Stimulated activated CD8-positive, alpha-beta memory T cell treated with anti-CD3 and anti-CD28 coated beads, Interleukin-4, amount 100 ng/mL, for 1 hour (primary cell): ENCODE data around the gene GOLGA8J.
"Not testable (repeated sequence)": the region's sequence is repeated elsewhere in the genome, so short reads cannot be mapped to it uniquely, and the experiment has no call there.

Experiments used
- DNase-seq, 2 donors: peaks; one replicate each; pipeline ENCODE4 v3.0.0-alpha.2; 2020; ENCODE audit warnings: low read depth in 2 of 2, low spot score in 1 of 2

Gene GOLGA8J, protein sequence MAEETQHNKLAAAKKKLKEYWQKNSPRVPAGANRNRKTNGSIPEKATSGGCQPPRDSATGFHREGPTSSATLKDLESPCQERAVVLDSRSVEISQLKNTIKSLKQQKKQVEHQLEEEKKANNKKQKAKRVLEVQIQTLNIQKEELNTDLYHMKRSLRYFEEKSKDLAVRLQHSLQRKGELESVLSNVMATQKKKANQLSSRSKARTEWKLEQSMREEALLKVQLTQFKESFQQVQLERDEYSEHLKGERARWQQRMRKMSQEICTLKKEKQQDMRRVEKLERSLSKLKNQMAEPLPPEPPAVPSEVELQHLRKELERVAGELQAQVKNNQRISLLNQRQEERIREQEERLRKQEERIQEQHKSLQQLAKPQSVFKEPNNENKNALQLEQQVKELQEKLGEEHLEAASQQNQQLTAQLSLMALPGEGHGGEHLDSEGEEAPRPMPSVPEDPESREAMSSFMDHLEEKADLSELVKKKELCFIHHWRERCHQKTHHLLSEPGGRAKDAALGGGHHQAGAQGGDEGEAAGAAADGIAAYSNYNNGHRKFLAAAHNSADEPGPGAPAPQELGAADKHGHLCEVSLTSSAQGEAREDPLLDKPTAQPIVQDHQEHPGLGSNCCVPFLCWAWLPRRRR

DNA sequence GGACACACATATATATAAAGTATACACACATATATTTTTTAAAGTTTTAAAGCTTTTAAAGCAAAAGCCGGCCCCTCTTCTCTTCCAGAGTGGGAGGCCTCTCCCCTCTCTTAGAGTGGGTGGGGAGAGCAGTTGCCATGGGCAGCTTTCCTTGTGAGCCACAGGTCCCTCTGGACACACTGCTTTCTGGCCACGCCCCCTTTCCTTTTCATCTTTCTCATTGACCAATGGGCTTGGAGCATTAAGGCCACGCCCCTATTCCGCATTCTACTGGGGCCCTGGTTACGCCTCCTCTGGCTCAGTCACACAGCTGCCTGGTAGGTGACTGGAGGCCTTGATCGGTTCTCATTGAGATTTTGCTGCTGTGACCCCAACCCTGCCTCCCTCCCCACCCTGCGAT, at the start of gene GOLGA8J:
Gene GOLGA8J, plus strand, starts transcription at position 301 of the 400 bp plus-strand sequence. Its CDS starts 98 bp downstream, at position 399.
- DNase-seq = not testable (repeated sequence)

DNA sequence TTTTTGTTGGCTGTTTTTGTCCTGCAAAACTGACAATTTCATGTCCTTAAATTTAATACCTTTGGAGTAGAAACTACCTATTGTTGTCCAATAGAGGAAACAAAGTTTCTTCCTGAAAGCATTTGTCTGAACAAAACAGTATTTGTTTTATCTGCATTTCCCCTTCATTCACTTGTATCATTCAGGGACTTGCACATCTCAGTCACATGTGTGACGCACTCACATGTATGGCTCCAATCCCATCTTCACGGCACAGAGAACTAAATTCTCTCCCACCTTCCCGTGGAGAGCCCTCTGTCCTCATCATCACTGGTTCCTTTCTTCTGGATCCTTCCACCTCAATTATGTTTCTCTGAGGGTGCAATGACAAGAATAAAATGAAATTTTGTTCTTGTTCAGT, 49.5 kb upstream of the GOLGA8J start:
- no peak for DNase-seq

DNA sequence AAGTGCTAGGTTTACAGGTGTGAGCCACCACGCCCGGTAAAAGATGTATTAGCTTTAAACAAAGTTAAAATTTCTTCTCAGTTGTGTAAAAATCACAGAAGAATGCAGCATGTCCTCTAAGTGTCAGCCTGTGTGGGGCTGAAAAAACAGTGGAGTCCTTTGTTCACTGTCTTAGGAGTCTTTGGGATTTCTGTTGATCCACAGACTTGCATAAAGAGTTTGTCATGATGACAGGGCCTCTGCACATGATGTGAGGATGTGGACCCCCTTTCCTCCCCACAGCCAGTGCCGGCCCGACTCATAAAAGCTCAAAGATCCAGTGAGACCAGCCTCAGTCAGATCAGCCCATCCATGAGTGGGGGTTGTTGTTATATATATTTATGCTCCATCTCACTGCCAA, 49.0 kb upstream of the GOLGA8J start:
- DNase-seq = no peak

DNA sequence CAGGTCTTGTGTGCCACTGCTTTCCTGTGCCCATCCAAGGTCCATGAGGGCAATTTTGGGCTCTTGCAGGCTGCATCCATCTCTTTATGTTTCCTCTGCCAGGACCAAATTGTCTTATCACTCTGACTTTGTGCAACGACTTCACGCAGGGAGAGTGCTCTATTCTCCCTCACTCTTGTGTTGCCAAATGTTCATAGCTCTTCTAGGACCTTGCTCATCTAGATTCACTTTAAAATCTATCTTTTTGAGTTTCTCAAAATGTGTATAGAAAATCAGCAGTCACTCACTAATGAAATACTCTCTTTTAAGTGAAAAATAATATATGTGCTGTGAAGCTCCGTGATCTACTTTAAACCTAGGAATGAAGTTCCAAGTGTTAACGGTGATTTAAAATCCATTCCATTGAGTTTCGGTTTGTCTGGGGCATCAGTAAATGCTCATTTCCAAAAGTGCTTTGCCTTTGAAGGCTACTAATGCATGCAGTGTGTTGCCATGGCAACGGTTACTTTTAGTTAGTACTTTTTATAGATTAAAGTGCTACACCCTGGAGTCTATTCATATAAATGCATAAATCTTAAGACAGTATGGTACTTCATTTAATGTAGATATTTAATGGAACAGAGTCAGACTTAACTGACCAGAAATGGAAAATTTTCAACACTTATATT, 46.6 kb upstream of the GOLGA8J start:
- no peak for DNase-seq

DNA sequence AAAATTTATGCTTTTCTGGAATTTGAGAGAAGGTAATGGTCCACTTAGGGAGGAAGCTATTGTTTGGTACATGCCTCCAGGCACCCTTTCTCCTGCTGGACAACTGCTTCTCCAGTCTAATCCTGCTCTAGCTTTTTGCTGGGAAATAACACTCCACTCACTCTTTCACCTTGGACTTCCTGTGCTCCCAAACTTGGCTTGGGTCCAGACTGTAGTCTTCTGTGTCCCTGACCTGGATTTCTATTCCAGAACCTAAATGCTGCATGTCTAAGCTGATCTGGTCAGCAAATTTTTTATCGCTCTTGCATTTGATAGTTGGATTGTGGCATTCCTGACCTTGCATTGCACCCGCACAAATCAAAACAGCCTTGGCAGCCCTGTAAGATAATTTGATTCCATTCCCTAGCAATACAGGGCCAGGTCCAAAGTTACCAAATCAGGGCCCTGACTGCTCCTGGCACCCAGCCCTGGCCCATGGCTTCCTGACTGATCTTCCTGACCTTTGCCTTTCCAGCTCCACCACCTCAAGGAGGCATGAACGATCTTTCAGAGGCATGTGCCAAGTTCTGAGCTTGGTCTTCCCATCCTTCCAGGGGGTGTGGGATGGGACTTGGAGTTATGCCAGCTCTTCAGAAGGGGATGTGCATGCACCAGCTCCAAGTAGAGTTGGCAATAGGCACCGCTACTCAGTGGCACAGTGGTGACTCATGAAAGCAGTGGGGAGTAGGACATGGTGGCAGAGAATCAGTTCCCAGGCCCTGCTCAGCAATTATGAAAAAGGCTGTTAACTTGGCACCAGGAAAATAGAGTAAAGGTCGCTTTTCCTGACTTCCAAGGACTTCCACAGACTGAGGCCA, 43.9 kb upstream of the GOLGA8J start:
- no peak for DNase-seq

DNA sequence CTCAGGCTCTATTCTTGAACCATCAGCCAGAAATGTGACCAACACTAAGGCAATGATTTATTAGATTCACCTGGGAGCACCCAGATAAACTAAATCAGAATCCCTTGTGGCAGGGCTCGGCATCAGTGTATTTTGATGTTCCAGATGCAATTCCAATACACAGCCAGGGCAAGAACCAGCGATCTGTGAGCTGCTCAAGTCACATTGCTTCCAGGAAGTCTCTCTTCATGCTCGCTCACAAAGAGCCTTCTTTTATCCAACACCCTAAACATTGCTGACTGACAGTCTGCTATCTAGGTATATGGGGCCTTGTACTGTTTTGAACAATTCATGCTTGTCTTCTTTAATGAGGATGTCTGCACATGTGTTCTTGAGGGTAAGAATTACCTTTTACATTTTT, 40.9 kb upstream of the GOLGA8J start:
- DNase-seq = no peak

DNA sequence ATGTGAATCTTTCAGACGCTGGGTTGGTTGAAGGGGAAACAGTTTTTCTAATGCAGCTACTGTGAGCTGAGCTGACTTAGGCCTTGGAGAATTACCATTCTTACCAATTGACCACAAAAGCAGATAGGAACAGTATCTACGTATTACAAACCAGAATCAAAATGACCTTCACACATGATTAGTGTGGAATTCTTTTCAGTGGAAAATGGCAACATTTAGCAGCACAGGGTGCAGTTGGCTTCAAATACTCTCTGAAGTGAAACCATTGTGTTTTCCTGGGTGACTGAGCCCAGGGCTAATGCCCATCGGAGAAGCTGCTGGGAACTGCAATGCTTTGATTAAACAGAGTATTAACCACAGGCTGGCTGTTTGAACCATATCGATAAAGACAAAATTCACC, 40.2 kb upstream of the GOLGA8J start:
- DNase-seq = no peak

DNA sequence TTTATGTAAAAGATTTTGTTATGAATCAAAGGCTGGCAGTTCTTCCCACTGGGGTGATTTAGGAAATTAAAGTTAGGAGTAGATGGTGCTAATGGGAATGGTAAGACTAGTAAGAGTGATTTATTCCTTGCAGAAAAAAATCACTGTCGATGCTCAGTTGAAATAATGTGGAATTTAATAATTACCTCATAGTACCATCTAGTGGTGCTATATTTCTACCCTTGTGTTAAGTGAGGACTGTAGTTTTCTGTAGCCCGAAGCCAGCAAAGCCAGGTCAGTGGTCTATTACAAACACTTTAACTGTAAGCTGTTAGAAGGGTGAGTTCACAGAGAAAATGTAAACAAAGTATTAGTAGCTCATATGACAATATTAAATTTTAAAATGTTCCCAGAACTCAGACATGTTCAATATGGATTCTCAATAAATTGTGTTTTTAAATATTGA, 39.5 kb upstream of the GOLGA8J start:
- DNase-seq = no peak

DNA sequence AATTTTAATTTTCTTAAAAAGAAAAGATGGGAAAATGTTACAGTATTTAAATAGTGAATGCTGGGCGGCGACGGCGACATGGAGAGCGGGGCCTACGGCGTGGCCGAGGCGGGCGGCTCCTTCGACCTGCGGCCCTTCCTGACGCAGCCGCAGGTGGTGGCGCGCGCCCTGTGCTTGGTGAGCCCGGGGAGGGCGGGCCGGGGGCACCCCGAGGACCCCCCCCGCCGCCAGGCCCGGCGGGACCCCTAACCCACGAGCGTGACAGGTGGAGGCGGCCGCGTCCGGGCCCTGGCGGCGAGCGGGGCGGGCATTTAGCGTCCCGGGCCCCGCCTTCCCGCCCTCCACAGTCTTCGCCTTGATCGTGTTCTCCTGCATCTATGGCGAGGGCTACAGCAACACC, 38.4 kb upstream of the GOLGA8J start:
- DNase-seq = no peak

DNA sequence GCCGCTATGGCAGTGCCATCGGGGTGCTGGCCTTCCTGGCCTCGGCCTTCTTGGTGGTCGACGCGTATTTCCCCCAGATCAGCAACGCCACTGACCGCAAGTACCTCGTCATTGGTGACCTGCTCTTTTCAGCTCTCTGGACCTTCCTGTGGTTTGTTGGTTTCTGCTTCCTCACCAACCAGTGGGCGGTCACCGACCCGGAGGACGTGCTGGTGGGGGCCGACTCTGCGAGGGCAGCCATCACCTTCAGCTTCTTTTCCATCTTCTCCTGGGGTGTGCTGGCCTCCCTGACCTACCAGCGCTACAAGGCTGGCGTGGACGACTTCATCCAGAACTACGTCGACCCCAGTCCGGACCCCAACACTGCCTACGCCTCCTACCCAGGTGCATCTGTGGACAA, 37.9 kb upstream of the GOLGA8J start:
- DNase-seq = not testable (repeated sequence)

DNA sequence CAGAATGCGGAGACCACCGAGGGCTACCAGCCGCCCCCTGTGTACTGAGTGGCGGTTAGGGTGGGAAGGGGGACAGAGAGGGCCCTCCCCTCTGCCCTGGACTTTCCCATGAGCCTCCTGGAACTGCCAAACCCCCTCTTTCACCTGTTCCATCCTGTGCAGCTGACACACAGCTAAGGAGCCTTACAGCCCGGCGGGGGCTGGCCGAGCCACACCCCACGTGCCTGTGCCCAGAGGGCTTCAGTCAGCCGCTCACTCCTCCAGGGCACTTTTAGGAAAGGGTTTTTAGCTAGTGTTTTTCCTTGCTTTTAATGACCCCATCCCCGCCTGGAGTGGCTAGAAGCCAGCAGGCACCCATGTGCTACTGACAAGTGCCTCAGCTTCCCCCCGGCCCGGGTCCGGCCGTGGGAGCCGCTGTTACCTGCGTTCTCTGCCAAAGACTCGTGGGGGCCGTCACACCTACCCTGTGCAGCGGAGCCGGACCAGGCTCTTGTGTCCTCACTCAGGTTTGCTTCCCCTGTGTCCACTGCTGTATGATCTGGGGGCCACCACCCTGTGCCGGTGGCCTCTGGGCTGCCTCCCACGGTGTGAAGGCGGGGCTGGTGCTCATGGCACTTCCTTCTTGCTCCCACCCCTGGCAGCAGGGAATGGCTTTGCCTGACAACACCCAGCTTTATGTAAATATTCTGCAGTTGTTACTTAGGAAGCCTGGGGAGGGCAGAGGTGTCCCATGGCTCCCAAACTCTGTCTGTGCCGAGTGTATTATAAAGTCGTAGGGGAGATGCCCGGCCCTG, 37.3 kb upstream of the GOLGA8J start:
- DNase-seq = not testable (repeated sequence)

DNA sequence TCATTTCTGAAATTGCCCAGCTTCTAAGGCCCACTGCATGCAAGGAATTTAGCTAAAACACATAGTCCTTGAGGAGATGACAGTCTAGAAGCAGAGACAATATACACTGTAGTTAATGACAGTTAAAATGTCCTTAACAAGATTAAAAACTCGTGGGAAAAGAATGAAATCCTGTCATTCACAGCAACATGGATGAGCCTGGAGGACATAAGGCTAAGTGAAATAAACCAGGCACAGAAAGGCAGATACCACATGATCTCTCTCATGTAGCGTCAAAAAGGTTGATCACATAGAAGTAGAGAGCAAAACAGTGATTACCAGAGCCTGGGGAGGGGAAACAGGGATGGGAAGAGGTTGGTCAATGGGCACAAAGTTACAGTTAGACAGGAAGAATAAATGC, 36.3 kb upstream of the GOLGA8J start:
- no peak for DNase-seq

DNA sequence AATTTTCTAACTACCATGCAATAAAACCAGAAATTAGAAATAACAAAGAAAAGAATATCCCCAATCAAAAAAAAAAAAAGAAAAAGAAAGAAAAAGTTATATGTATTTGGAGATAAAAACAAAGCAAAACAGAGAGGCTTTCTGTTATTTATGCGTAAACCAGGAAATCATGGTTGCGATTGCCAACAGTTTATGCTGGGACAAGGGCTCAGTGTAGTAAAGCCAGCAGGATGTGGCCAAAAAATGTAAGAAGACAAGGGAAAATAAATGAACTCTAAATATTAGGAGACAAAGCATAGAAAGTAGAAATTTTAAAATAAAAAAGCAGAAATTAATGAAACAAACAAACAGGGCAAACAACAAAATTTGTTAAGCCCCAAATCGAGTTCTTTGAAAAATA, 27.2 kb upstream of the GOLGA8J start:
- no peak for DNase-seq

DNA sequence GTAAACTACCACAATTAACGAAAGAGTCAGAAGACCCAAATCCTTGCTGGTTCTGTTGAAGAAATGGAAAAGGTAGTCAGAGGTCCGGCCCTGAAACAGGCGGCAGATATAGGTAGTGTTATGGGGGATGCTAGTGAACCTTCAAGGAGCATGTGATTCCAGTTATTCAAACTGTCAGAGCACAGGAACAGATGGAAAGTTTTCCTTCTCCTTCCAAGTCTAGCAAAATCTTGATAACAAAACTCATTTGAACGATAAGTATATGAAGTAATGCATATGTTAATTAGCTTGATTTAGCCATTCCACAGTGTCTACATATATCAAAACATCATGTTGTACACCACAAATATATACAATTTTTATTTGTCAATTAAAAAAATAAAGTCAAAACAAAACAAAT, 26.6 kb upstream of the GOLGA8J start:
- no peak for DNase-seq

DNA sequence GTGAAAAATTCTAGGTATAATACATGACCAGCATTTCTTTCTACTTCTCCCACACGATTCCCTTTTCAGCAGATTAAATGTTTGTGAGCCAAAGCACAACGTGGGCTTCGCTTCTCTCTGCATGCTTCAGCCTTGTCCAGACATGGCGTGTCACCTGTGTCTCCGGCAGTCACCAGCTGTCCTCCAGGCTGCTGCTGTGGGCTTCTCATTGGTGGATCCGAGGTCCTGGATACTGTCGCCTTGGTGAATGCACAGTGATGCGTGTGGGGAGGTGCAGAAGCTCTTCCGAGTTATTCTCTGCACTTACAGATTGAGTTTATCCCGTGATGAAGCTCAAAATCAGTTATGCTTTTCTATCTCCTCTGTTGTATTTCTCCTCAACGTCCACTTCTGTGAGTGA, 23.0 kb upstream of the GOLGA8J start:
- DNase-seq = no peak

DNA sequence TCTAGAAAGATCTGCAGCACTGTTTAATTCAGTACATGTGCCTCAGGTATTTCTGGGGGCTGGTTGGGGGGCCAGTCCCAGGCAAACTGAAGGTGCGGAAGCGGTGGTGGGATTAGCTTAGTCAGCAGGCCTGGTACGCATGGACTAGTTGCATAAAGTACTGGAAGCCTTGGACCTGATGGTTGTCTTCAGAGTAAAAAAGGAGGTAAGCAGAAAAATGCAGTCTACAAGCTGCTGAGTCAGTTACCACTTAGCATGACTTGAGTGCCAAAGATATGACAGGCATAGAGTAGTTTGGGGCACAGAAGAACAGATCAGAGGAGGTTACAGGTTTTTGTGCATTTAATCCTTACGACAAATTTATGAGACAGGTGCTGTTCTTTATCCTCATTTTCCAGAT, 19.9 kb upstream of the GOLGA8J start:
- DNase-seq = no peak

DNA sequence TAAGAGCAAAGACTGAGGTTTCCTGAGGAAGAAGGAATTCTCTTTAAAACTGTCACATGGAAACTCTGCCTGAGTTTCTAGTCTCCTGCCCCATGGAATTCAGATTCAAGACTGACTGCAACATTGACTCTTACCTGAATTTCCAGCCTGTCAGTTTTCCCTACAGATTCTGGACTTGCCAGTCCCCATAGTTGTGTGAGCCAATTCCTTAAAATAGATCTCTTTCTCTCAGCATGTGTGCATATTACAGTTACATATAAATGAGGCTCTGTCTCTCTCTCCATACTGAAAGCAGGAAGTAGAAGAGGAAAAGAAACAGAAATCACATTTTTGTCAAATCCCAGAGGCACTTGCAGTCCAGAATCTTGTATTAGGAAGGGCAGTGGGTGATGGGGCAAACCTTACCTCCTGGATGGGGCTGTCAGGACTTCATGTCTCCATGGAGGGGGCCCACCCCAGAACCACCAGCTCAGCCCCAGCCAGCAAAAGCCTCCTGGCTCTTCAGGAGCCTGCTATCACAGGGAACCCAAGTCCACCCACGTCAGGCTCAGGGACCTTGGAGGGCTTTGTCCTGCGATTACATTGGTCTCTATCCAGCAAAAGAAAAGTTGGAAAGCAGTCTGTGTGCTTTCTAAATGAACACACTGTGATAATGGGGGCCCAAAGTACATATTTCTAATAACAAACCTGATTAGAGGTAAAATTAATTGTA, 18.8 kb upstream of the GOLGA8J start:
- DNase-seq = no peak

DNA sequence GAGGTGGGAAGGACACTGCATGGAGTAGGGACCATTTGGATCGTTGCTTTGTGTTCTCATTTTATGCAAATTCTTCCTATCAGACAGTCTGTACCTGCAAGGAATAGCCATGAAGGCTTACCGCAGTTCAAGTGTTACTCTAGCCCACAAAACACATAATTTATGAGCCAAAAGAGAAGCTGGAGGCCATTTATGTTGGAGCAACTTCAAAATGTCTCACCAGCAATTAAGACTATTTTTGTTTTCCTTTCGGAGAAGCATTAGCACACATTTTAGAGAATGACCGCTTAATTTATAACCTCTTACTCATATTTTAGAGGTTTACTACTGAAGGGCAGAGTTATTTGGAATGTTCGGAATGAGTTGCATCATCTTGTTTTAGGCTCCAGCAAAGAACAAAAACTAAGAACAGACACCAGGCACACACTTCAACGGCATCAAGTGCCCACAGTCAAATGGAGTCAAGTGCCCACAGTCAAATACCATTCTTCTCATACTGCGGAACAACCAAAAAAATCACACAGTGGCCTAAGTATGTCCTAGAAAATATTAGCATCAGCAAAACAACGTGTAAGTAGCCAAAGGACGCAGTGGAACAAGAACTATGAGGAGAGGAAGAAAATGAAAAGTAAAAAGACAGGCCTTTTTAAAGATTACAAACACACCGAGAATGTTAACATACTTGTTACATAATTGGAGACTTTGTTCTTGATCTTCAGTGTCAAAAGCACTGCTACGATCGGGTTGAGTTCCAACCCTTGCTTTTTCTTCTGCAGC, 17.5 kb upstream of the GOLGA8J start:
- no peak for DNase-seq

DNA sequence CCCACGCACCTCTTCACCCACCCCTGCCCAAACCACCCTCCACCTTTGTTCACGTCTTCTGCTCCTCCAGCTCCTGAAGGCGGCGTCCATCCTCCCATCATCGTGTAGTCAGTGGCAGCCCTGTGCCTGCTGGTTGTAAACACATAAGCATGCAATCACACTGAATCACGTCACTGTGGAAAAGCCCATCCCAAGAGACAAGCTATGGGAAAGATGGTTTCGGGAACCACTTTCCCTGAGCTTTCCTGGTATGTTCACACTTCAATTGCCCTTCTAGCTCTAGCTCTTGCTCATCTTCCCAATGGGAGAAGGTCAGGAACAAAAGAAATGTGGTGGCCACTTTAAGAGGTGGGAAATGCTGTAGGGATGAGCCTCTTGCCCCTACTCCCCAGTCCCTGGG, 14.4 kb upstream of the GOLGA8J start:
- no peak for DNase-seq
